CD4-positive, alpha-beta T cell treated with Interleukin-17A for 1 hour (primary cell): ENCODE measurements around the gene MCCD1.
"Not testable (repeated sequence)": the region's sequence is repeated elsewhere in the genome, so short reads cannot be mapped to it uniquely, and the experiment has no call there.

Experiments
- DNase-seq: peaks from one replicate; pipeline ENCODE4 v3.0.0-alpha.2; 2020

Gene MCCD1

GRCh38 chr6:31528821-31529328, at the start of gene MCCD1:
Gene MCCD1, plus strand, starts transcription at chr6:31528962. Its CDS starts 53 bp downstream, at chr6:31529015.
- DNase-seq: no peak

- no peak for DNase-seq
Observed at GRCh38 chr6:31479151-31479932, 49.4 kb upstream of the MCCD1 start.

- no peak for DNase-seq
Observed at GRCh38 chr6:31479933-31480535, 48.7 kb upstream of the MCCD1 start.

- no peak for DNase-seq
Observed at GRCh38 chr6:31480574-31480973, 48.2 kb upstream of the MCCD1 start.

GRCh38 chr6:31483392-31483791, 45.4 kb upstream of the MCCD1 start:
- no peak for DNase-seq

GRCh38 chr6:31485055-31485454, 43.7 kb upstream of the MCCD1 start:
- no peak for DNase-seq

GRCh38 chr6:31486065-31486837, 42.5 kb upstream of the MCCD1 start:
- not testable (repeated sequence) for DNase-seq

- not testable (repeated sequence) for DNase-seq
Observed at GRCh38 chr6:31487674-31488073, 41.1 kb upstream of the MCCD1 start.

GRCh38 chr6:31489086-31489485, 39.7 kb upstream of the MCCD1 start:
- DNase-seq: no peak

- no peak for DNase-seq
Observed at GRCh38 chr6:31490115-31490873, 38.5 kb upstream of the MCCD1 start.

- DNase-seq: not testable (repeated sequence)
Observed at GRCh38 chr6:31493550-31493874, 35.2 kb upstream of the MCCD1 start.

- peak; percentile 78 for DNase-seq
Observed at GRCh38 chr6:31493875-31494694, 34.7 kb upstream of the MCCD1 start.

- no peak for DNase-seq
Observed at GRCh38 chr6:31495580-31495979, 33.2 kb upstream of the MCCD1 start.

- DNase-seq: peak; percentile 36
Observed at GRCh38 chr6:31496826-31497225, 31.9 kb upstream of the MCCD1 start.

GRCh38 chr6:31497531-31498476, 31.0 kb upstream of the MCCD1 start, which contains the start of gene MICB:
Gene MICB, plus strand, starts transcription at chr6:31498145. Its CDS starts 49 bp downstream, at chr6:31498194.
- DNase-seq: peak; percentile 90

GRCh38 chr6:31498748-31499147, 30.0 kb upstream of the MCCD1 start:
- DNase-seq: no peak

- DNase-seq: not testable (repeated sequence)
Observed at GRCh38 chr6:31499648-31500047, 29.1 kb upstream of the MCCD1 start.

GRCh38 chr6:31502586-31502985, 26.2 kb upstream of the MCCD1 start:
- DNase-seq: no peak

- not testable (repeated sequence) for DNase-seq
Observed at GRCh38 chr6:31509036-31509435, 19.7 kb upstream of the MCCD1 start.

- no peak for DNase-seq
Observed at GRCh38 chr6:31510007-31510406, 18.8 kb upstream of the MCCD1 start.
